C4-2B (cell line): ENCODE measurements around the gene FBLN5.
"Not testable (repeated sequence)": the region's sequence is repeated elsewhere in the genome, so short reads cannot be mapped to it uniquely, and the experiment has no call there.

Experiments used
- H3K27ac ChIP-seq: fragments of 450-650 bp; 2 replicates; pipeline ENCODE4 v1.5.1; 2017
- CTCF ChIP-seq: fragments of 450-650 bp; conservative IDR thresholded peaks from 2 replicates; pipeline ENCODE4 v1.5.1; 2017; ENCODE audit warnings: mild to moderate bottlenecking
- ZFX ChIP-seq: fragments of 450-650 bp; IDR thresholded peaks from 2 replicates; pipeline ENCODE4 v1.6.1; 2017

Gene FBLN5

GRCh38 chr14:91858536-91859275 is 88.8 kb downstream of the FBLN5 start:
- TF ChIP-seq CTCF (peak; percentile 29), ZFX (no peak)
- no peak overlapping the region for H3K27ac ChIP-seq

- no peak overlapping the region for H3K27ac ChIP-seq
- TF ChIP-seq CTCF (no peak), ZFX (no peak)
These were observed 89.9 kb downstream of the FBLN5 start for GRCh38 chr14:91857614-91858013.

- no peak overlapping the region for H3K27ac ChIP-seq
- TF ChIP-seq ZFX (no peak), CTCF (no peak)
These were observed 93.1 kb downstream of the FBLN5 start for GRCh38 chr14:91854327-91854934.

- no peak overlapping the region for H3K27ac ChIP-seq
- TF ChIP-seq ZFX (no peak), CTCF (no peak)
These were observed 95.9 kb downstream of the FBLN5 start for GRCh38 chr14:91851563-91851962.

GRCh38 chr14:91848504-91849001 is 98.9 kb downstream of the FBLN5 start:
- no peak for TF ChIP-seq ZFX
- no peak for TF ChIP-seq CTCF
- H3K27ac ChIP-seq, result no peak overlapping the region

- TF ChIP-seq CTCF (no peak), ZFX (no peak)
- no peak overlapping the region for H3K27ac ChIP-seq
These were observed 99.8 kb downstream of the FBLN5 start for GRCh38 chr14:91847693-91848092.

- no peak overlapping the region for H3K27ac ChIP-seq
- no peak for TF ChIP-seq ZFX
- no peak for TF ChIP-seq CTCF
These were observed 101.8 kb downstream of the FBLN5 start for GRCh38 chr14:91845652-91846051.

- not testable (repeated sequence) for H3K27ac ChIP-seq
These were observed 102.4 kb downstream of the FBLN5 start for GRCh38 chr14:91845056-91845455.
